Urothelium cell line (cell line): ENCODE data around the gene TMEM235.

Experiments used
- DNase-seq: peaks from one replicate; pipeline ENCODE4 v3.0.0; 2011; ENCODE audit warnings: low spot score, mixed read lengths
- FAIRE-seq: peaks from 2 replicates; lab custom pipeline; 2011; peaks lifted over from hg19 to GRCh38; lab: Jason Lieb, UNC

TMEM235 gene

GRCh38 chr17:78269955-78270381 lies 38.5 kb downstream of the TMEM235 start:
- FAIRE-seq: no peak
- no peak for DNase-seq

- FAIRE-seq: no peak
- DNase-seq: no peak
Observed at GRCh38 chr17:78271419-78272170, 40.2 kb downstream of the TMEM235 start.

GRCh38 chr17:78272181-78272913 lies 40.9 kb downstream of the TMEM235 start:
- DNase-seq (no peak), FAIRE-seq (peak; percentile 58)

GRCh38 chr17:78272914-78273258 lies 41.5 kb downstream of the TMEM235 start:
- DNase-seq (no peak), FAIRE-seq (no peak)

- DNase-seq (no peak), FAIRE-seq (no peak)
Observed at GRCh38 chr17:78273813-78274212, 42.4 kb downstream of the TMEM235 start.

GRCh38 chr17:78275355-78275754 lies 43.9 kb downstream of the TMEM235 start:
- DNase-seq (no peak), FAIRE-seq (no peak)

- FAIRE-seq: no peak
- no peak for DNase-seq
Observed at GRCh38 chr17:78276098-78276887, 44.9 kb downstream of the TMEM235 start.

- DNase-seq (no peak), FAIRE-seq (no peak)
Observed at GRCh38 chr17:78278139-78278741, 46.8 kb downstream of the TMEM235 start.

- DNase-seq (no peak), FAIRE-seq (no peak)
Observed at GRCh38 chr17:78279360-78279990, 48.0 kb downstream of the TMEM235 start.

- DNase-seq (no peak), FAIRE-seq (no peak)
Observed at GRCh38 chr17:78281249-78281845, 49.9 kb downstream of the TMEM235 start.

- FAIRE-seq (no peak), DNase-seq (no peak)
Observed at GRCh38 chr17:78284146-78284545, 52.7 kb downstream of the TMEM235 start.

- FAIRE-seq: no peak
- DNase-seq: no peak
Observed at GRCh38 chr17:78289004-78289403, 57.6 kb downstream of the TMEM235 start.

GRCh38 chr17:78289802-78290363 lies 58.5 kb downstream of the TMEM235 start:
- DNase-seq (peak; percentile 92), FAIRE-seq (peak; percentile 98)
